SK-N-SH treated with all-trans-retinoic acid at 6 μM for 48 hours (cell line): ENCODE results near the gene CBY1.

Experiments
- ATAC-seq: fragments of 200-7000 bp; cut with Tn5 transposase; 3 replicates; pipeline ENCODE4 v1.9.1; 2020; ENCODE audit warnings: mild to moderate bottlenecking, moderate library complexity
- BACH2 ChIP-seq: fragments of 250-450 bp; sonication (Bioruptor Pico); IDR thresholded peaks from 2 replicates; pipeline ENCODE4 v1.9.0; 2021; ENCODE audit warnings: mild to moderate bottlenecking, borderline replicate concordance
- CREB5 ChIP-seq: fragments of 250-450 bp; sonication (Bioruptor Pico); IDR thresholded peaks from 2 replicates; pipeline ENCODE4 v1.5.1; 2020; ENCODE audit warnings: low read depth, mild to moderate bottlenecking, moderate library complexity
- CSDC2 ChIP-seq: fragments of 250-450 bp; sonication (Bioruptor Pico); IDR thresholded peaks from 2 replicates; pipeline ENCODE4 v1.5.0; 2020; ENCODE audit warnings: mild to moderate bottlenecking, moderate library complexity
- ESRRG ChIP-seq: fragments of 250-450 bp; sonication (Bioruptor Pico); IDR thresholded peaks from 2 replicates; pipeline ENCODE4 v1.6.1; 2021; ENCODE audit warnings: mild to moderate bottlenecking
- ISL1 ChIP-seq: fragments of 250-450 bp; sonication (Bioruptor Pico); IDR thresholded peaks from 2 replicates; pipeline ENCODE4 v2.1.2; 2022; ENCODE audit warnings: mild to moderate bottlenecking, moderate library complexity
- OSR1 ChIP-seq: fragments of 250-450 bp; sonication (Bioruptor Pico); IDR thresholded peaks from 2 replicates; pipeline ENCODE4 v1.8.0; 2022; ENCODE audit warnings: moderate library complexity, mild to moderate bottlenecking, inconsistent platforms
- PATZ1 ChIP-seq: fragments of 250-450 bp; sonication (Bioruptor Pico); IDR thresholded peaks from 2 replicates; pipeline ENCODE4 v1.8.0; 2020; ENCODE audit warnings: mild to moderate bottlenecking, moderate library complexity, borderline replicate concordance
- POU6F1 ChIP-seq: fragments of 250-450 bp; sonication (Bioruptor Pico); IDR thresholded peaks from 2 replicates; pipeline ENCODE4 v1.8.0; 2021; ENCODE audit warnings: low read depth, mild to moderate bottlenecking, moderate library complexity, borderline replicate concordance
- PPARA ChIP-seq: fragments of 250-450 bp; sonication (Bioruptor Pico); IDR thresholded peaks from 2 replicates; pipeline ENCODE4 v1.5.0; 2020; ENCODE audit warnings: mild to moderate bottlenecking, borderline replicate concordance
- RARB ChIP-seq: fragments of 250-450 bp; sonication (Bioruptor Pico); IDR thresholded peaks from 2 replicates; pipeline ENCODE4 v1.8.0; 2021; ENCODE audit warnings: mild to moderate bottlenecking, moderate library complexity
- SNAI2 ChIP-seq: fragments of 250-450 bp; sonication (Bioruptor Pico); IDR thresholded peaks from 2 replicates; pipeline ENCODE4 v1.5.0; 2020; ENCODE audit warnings: mild to moderate bottlenecking, moderate library complexity
- TOX ChIP-seq: fragments of 250-450 bp; sonication (Bioruptor Pico); IDR thresholded peaks from 2 replicates; pipeline ENCODE4 v1.8.0; 2021; ENCODE audit warnings: mild to moderate bottlenecking, moderate library complexity, borderline replicate concordance
- TSHZ2 ChIP-seq: fragments of 250-450 bp; sonication (Bioruptor Pico); IDR thresholded peaks from 2 replicates; pipeline ENCODE4 v1.5.0; 2020; ENCODE audit warnings: mild to moderate bottlenecking, moderate library complexity
- ZC3H10 ChIP-seq: fragments of 250-450 bp; sonication (Bioruptor Pico); IDR thresholded peaks from 2 replicates; pipeline ENCODE4 v1.5.1; 2021; ENCODE audit warnings: mild to moderate bottlenecking, moderate library complexity
- ZFP3 ChIP-seq: fragments of 250-450 bp; sonication (Bioruptor Pico); IDR thresholded peaks from 2 replicates; pipeline ENCODE4 v1.5.0; 2020; ENCODE audit warnings: mild to moderate bottlenecking, moderate library complexity
- ZFP30 ChIP-seq: fragments of 450-650 bp; formaldehyde crosslinking; IDR thresholded peaks from 2 replicates; pipeline ENCODE4 v1.5.0; 2022; ENCODE audit warnings: mild to moderate bottlenecking, moderate library complexity
- ZNF565 ChIP-seq: fragments of 450-650 bp; formaldehyde crosslinking; conservative IDR thresholded peaks from 2 replicates; pipeline ENCODE4 v1.5.0; 2020; ENCODE audit warnings: low read depth, mild to moderate bottlenecking, moderate library complexity
- ZNF70 ChIP-seq: fragments of 450-650 bp; formaldehyde crosslinking; IDR thresholded peaks from 2 replicates; pipeline ENCODE4 v1.5.0; 2020; ENCODE audit warnings: mild to moderate bottlenecking, moderate library complexity
- ZNF8 ChIP-seq: fragments of 450-650 bp; formaldehyde crosslinking; IDR thresholded peaks from 2 replicates; pipeline ENCODE4 v1.5.0; 2020; ENCODE audit warnings: mild to moderate bottlenecking, moderate library complexity

Gene CBY1

DNA sequence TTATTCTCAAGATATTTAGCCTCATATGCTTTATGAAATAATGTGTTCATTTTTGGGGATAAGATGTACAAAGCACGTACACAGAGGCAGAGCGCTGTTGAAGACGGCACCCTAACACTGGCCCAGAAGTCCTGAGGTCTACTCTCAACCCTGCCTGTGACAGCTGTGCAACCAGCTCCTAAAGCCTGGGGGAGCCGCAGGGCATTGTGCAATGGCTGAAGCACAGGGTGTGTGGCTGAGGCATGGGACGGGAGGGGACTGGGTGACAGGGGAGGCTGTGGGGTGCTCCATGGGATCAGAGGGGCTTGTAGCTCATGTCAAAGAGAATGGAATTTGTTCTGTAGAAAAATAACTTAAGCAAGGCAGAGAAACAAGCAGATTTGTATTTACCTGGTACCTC, 28.0 kb upstream of the CBY1 start:
- TF ChIP-seq ESRRG (CRISPR knock-in tag) (no peak), OSR1 (CRISPR knock-in tag) (no peak), POU6F1 (CRISPR knock-in tag) (no peak), PPARA (no peak), CSDC2 (no peak)
- no peak for ATAC-seq

DNA sequence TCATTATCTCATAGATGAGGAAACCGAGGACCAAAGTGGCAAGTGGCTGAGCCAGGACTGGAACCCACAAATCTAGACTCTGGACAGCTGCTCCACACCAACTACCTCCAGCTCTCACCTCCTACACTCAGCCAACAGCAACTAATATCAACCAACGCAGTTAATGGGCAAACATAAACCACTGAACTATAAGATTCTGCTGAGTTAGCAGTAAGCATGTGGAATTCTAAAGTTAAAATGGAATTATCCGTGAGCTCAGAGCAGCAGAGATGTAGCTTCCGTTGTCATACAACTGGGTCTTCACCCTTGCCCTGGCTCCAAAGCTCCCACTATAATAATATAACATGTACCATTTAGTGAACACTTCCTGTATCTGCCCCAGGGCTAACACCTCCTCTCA, 27.3 kb upstream of the CBY1 start:
- ATAC-seq = no peak
- no peak for TF ChIP-seq ESRRG (CRISPR knock-in tag)
- TF ChIP-seq ZNF8 (CRISPR knock-in tag) = no peak
- no peak for TF ChIP-seq CSDC2
- no peak for TF ChIP-seq OSR1 (CRISPR knock-in tag)
- no peak for TF ChIP-seq ZNF565
- no peak for TF ChIP-seq TOX (CRISPR knock-in tag)
- TF ChIP-seq ZFP3 (CRISPR knock-in tag) = no peak
- TF ChIP-seq ZNF70 (CRISPR knock-in tag) = no peak
- no peak for TF ChIP-seq RARB (CRISPR knock-in tag)
- TF ChIP-seq TSHZ2 (CRISPR knock-in tag) = no peak
- no peak for TF ChIP-seq POU6F1 (CRISPR knock-in tag)
- TF ChIP-seq, all 23 proteins: peak for 0

DNA sequence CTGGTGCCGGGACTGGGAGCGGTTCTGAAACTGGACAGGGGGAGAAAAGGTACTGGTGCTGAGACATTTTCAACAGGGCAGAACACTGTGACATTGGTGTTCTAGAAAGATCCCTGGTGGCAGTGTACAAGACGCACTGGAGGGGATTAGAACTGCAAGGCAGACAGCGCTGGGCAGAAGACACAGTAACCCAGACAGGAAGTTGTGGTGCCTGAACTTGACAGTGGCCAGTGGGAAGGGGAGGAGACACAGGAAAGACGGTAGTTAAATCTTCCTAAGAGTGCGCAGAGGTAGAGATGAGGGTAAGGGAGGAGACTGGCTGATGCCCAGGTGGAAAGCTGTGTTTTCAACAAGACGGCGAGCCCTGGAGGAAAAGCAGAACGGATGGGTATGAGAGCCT, 24.7 kb upstream of the CBY1 start:
- no peak for ATAC-seq
- TF ChIP-seq ZFP3 (CRISPR knock-in tag) (no peak), ZNF565 (no peak), CSDC2 (no peak), BACH2 (CRISPR knock-in tag) (no peak), ZC3H10 (CRISPR knock-in tag) (no peak), RARB (CRISPR knock-in tag) (no peak), ZNF8 (CRISPR knock-in tag) (no peak), POU6F1 (CRISPR knock-in tag) (no peak), SNAI2 (CRISPR knock-in tag) (no peak), ISL1 (CRISPR knock-in tag) (no peak), ZNF70 (CRISPR knock-in tag) (no peak), ZFP30 (CRISPR knock-in tag) (no peak), OSR1 (CRISPR knock-in tag) (no peak), CREB5 (CRISPR knock-in tag) (no peak), PATZ1 (CRISPR knock-in tag) (no peak)
